SK-N-DZ (cell line): ENCODE measurements around the gene PLA2G7.

Source experiments
- DNase-seq: peaks from one replicate; pipeline ENCODE4 v3.0.0-alpha.2; 2015; ENCODE audit warnings: low spot score

Gene PLA2G7

DNA sequence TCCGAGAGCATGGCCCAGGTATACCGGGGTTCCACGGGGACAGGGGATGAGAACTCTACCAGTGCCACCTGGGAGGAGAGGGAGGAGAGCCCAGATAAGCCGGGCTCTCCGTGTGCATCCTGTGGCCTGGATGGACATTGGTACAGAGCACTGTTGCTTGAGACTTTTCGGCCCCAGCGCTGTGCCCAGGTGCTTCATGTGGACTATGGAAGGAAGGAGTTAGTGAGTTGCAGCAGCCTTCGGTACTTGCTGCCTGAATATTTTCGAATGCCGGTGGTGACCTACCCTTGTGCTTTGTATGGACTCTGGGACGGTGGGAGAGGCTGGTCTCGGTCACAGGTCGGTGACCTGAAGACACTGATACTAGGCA lies 46.2 kb downstream of the PLA2G7 start:
- DNase-seq = no peak

DNA sequence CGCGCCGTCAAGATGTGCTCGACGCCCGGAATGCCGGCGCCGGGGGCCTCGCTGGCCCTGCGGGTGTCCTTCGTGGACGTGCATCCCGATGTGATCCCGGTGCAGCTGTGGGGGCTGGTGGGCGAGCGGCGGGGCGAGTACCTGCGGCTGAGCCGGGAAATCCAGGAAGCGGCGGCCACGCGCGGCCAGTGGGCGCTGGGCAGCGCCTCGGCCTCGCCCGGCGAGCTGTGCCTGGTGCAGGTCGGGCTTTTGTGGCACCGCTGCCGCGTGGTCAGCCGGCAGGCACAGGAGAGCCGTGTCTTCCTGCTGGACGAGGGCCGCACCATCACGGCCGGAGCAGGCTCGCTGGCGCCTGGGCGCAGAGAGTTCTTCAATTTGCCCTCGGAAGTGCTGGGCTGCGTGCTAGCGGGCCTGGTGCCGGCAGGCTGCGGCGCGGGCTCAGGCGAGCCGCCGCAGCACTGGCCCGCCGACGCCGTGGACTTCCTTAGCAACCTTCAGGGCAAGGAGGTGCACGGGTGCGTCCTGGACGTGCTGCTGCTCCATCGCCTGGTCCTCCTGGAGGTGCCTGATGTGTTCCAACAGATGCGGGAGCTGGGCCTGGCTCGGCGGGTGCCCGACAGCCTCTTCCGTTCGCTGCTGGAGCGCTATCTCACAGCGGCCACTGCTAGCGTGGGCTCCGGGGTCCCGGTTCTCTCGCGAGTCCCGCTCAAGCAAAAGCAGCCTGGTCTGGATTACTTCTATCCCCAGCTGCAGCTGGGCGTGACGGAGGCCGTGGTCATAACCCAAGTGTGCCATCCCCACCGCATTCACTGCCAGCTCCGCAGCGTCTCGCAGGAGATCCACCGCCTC lies 46.8 kb downstream of the PLA2G7 start:
- DNase-seq = no peak

DNA sequence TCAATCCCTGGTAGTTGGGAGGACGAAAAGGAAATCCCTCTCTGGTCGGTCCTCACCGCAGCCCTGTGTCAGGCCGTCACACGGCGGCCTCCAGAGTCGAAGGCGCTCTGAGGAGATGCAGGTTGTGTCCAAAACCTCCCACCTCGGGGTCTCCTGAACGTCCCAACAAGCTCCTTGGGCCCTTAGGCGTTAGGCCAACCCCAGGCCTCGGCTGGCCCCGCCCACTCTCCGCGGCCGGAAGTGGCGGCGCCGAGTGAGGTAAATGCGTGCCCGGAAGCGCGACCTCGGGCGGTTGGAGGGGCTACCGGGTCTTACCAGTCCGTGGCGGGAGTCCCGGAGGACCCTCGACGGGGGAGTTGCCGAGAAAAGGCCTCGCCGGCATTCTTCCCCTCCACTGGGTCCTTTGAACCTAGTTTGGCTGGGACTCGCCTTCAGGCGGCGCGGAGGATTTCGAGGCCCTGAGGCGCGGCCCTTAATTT lies 47.5 kb downstream of the PLA2G7 start, which contains the start of gene TDRD6:
Gene TDRD6 (plus strand): TSS at position 267 of the 479 bp plus-strand sequence. CDS start 244 bp downstream, outside the sequence.
- no peak for DNase-seq

DNA sequence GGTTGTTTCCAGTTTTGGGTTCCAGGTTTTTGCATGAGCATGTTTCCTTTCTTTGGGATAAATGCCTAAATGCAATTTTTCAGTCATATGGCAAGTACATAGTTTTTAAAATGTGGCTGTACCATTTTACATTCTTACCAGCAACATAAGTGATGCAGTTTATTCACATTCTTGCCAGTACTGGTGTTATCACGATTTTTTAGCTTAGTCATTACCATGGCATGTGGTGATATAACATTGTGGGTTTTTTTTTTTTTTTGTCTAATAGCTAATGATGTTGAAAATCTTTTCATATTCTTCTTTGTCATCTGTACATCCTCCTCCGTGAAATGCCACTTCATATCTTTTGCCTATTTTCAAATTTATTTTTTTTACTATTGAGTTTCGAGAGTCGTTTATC lies 50.4 kb downstream of the PLA2G7 start:
- DNase-seq = no peak

DNA sequence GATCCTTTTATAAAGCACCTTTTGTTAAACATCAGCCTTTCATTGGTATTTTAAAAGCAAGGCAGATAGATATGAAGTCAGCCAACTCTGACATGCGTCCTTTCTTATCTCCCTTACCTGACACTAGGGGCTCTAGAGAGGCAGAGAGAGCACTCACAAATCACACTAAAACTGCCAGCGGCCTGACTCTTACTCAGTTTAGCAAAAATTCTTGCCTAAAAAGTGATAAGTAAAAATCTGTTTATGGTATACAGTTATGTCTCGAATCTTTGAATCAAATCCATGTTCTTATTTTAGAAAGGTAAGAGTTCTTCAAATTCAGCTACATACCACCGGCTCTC lies 57.9 kb downstream of the PLA2G7 start:
- DNase-seq = no peak

DNA sequence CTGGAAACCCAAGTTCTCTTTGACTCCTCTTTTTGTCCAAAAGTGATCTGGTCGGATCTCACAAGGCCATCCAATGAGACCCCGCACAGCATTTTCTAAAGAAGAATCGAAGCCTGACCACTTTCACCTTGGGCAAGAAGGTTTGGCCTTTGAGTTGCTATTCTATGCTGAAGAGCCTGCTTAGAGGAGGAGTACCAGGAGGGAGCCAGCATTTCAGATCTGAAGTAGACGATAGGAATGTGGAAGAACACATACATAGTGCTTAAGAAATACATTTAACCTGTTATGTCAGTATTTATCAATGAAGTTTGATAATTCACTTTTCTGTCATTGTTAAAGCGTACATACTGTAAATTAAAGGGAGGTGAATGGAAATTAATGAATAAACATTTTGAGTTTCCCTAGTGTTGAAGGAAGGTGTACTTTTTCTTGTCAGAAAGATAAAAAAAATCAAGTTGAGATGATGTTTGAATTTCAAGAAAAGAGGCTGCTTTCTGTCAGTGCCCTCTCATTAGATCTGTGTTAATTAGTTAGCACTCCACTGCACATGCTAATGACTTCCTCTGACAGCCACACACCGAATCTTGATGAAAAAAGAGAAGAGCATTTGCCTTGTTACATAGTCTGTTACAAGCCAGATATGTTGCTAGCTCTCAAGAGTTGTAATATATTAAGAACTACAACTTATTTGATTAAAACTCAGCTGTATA lies 58.4 kb downstream of the PLA2G7 start:
- DNase-seq = no peak

DNA sequence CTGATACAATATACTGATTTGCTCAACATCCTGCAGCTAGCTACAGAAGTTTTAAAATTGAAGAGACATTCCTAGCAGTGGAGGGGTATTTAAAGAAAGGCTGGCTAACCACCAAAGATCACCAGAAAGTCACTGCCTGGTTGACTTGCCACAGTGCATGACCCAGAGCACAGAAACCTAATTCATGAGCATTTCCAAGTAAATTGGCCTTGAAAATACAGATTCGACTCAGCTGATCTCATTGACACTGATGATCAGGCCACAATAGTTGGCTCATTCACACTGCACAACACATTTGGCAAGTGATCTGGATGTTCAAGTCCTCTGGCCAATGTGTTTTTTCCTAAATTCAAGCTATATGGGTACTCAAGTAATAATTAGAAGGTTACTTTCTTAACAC lies 60.8 kb downstream of the PLA2G7 start:
- no peak for DNase-seq

DNA sequence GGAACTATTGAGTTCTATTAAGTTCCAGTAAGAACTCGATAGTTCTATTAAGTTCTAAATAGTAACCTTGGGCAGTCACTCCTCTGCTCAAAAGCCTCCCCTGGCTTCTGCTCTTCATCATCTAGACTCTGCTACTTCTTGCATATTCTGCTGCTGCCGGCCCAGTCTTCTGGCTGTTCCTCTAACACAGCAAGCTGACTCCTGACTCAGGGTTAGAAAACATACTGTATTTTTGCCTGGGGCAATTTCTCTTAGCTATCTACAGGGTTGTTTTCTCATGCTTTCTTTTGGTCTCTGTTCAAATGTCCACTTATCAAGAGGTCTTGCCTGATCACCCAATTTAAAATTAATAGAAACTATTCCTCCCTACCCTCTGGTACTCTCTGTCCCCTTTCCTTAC lies 67.8 kb downstream of the PLA2G7 start:
- no peak for DNase-seq

DNA sequence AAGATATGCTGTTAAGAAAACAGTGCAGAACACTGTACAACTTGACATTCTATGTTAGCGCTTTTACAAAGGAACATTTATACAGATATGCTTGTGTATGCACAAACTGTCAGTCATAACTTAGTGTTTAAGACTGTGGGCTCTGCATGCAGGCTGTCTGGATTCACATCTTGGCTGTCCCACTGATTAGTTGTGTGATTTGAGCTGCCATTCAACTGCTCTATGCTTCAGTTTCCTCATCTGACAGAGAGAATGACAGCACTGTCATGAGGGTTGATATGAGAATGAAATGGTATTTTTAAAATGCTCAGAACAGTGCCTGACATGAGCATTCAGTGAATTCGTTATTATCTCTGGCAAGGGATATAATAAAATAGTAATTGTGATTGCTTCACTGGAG lies 73.7 kb downstream of the PLA2G7 start:
- DNase-seq = no peak

DNA sequence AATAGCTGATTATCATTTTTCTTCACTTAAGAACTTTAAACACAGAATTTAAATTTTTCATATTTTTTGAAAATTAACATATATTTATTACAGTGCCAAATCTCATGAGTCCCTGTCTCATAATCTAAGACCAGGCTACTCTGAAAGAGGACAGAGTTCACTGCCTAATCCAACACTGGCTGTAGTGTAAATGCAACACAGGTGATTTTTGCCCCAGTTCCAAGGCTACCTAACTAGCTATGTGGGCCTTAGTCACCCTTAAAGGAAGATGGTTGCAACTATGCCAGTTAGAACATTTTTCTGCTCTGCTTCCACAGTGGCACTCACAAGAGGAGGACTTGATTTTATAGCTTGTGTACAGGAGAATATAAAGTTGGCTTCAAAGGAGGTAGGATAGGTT lies 77.5 kb downstream of the PLA2G7 start:
- no peak for DNase-seq

DNA sequence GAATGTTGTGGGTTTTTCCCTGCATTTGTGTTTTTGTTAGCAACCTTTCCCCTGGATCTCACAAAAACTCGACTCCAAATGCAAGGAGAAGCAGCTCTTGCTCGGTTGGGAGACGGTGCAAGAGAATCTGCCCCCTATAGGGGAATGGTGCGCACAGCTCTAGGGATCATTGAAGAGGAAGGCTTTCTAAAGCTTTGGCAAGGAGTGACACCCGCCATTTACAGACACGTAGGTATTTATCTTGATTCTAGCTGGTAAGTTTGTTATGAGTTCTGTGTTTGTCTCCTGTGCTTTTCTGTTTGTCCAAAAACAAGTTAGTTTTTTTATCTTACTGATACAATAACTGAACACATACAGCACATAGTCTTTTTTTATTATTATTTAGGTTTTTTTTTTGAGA lies 79.4 kb downstream of the PLA2G7 start:
- DNase-seq = peak; percentile 14
